A549 (cell line): ENCODE measurements around the gene TEX35.

Experiments used
- CTCF ChIP-seq: fragments of >200 bp; sonication (Bioruptor Twin); formaldehyde crosslinking; IDR thresholded peaks from 3 replicates; pipeline ENCODE4 v1.5.1; 2016
- KDM1A ChIP-seq: fragments of 200-600 bp; sonication (generic); IDR thresholded peaks from 2 replicates; pipeline ENCODE4 v1.6.1; 2016; ENCODE audit warnings: low read depth, mild to moderate bottlenecking
- MAX ChIP-seq: IDR thresholded peaks from 2 replicates; pipeline ENCODE4 v1.6.1; 2012
- RFX5 ChIP-seq: fragments of 450-650 bp; IDR thresholded peaks from 2 replicates; pipeline ENCODE4 v1.7.1; 2014; ENCODE audit warnings: antibody characterized with exemption, mild to moderate bottlenecking, moderate library complexity

GRCh38 chr1:178540204-178540603 is 27.3 kb downstream of the TEX35 start:
- TF ChIP-seq CTCF (no peak), RFX5 (no peak), KDM1A (no peak), MAX (no peak)
